H1 (cell line): Measurements from ENCODE around the gene ZNF681. TPM values are rescaled to one million over a fixed set of nuclear protein-coding genes. Genes with fewer than 3 reads are reported as not detected.

ENCODE experiments used
- CTCF ChIA-PET: fragments of 300-600 bp; sonication (Branson Sonifier 250); formaldehyde crosslinking; loops from one replicate; lab custom pipeline; 2021; ENCODE audit not compliant: partially characterized antibody; lab: Charles Lee
- POLR2A ChIA-PET: fragments of 300-600 bp; sonication (Branson Sonifier 250); formaldehyde crosslinking; loops from one replicate; lab custom pipeline; 2021; ENCODE audit warnings: inconsistent platforms; ENCODE audit not compliant: partially characterized antibody; lab: Charles Lee
- DNase-seq, 2 experiments: peaks; one replicate each; pipeline versions ENCODE4 v3.0.0 to v3.0.0-alpha.2; 2010 to 2022; ENCODE audit warnings: low spot score in 2 of 2, low read depth in 1 of 2, mixed read lengths in 1 of 2
- FAIRE-seq: peaks from 2 replicates; lab custom pipeline; 2011; peaks lifted over from hg19 to GRCh38; lab: Jason Lieb, UNC
- H2AFZ ChIP-seq: 2 replicates; pipeline ENCODE4 v1.8.1; 2012; ENCODE audit warnings: low read length, inconsistent platforms
- H2AK5ac ChIP-seq: 2 replicates; pipeline ENCODE4 v1.6.1; 2013; ENCODE audit warnings: low read depth, low read length
- H2BK120ac ChIP-seq: replicated peaks from 2 replicates; pipeline ENCODE3; 2013; ENCODE audit warnings: low read depth, low read length, inconsistent platforms
- H2BK12ac ChIP-seq: 2 replicates; pipeline ENCODE4 v1.6.1; 2013; ENCODE audit warnings: low read depth, low read length
- H2BK15ac ChIP-seq: 2 replicates; pipeline ENCODE4 v1.6.1; 2013; ENCODE audit warnings: low read length
- H2BK20ac ChIP-seq: 2 replicates; pipeline ENCODE4 v1.6.1; 2013; ENCODE audit warnings: low read length
- H2BK5ac ChIP-seq: 2 replicates; pipeline ENCODE4 v1.6.1; 2013; ENCODE audit warnings: low read depth, low read length
- H3K14ac ChIP-seq: 2 replicates; pipeline ENCODE4 v1.6.1; 2013; ENCODE audit warnings: inconsistent platforms; ENCODE audit not compliant: insufficient read length
- H3K18ac ChIP-seq: 2 replicates; pipeline ENCODE4 v1.6.1; 2013; ENCODE audit warnings: low read length; ENCODE audit errors: extremely low read depth
- H3K23ac ChIP-seq: 2 replicates; pipeline ENCODE4 v1.6.1; 2013; ENCODE audit warnings: inconsistent platforms; ENCODE audit not compliant: insufficient read length
- H3K23me2 ChIP-seq: 2 replicates; pipeline ENCODE4 v1.6.1; 2013; ENCODE audit warnings: low read depth, low read length
- H3K27ac ChIP-seq: 2 replicates; pipeline ENCODE4 v1.6.1; 2011; ENCODE audit warnings: low read depth, low read length, inconsistent platforms
- H3K27me3 ChIP-seq, 4 experiments: replicated peaks in 1 of 4; 1 replicate in 1 of 4; 2 replicates in 3 of 4; pipeline versions ENCODE4 v1.6.1 to v1.8.1; 2011 to 2013; ENCODE audit warnings: low read length in 3 of 4, mild to moderate bottlenecking in 3 of 4, inconsistent platforms in 2 of 4, mixed read lengths in 2 of 4, moderate library complexity in 1 of 4; ENCODE audit not compliant: control insufficient read depth in 3 of 4, insufficient read depth in 3 of 4; ENCODE audit errors: extremely low read depth in 1 of 4
- H3K36me3 ChIP-seq, 4 experiments: 2 replicates each; pipeline versions ENCODE4 v1.6.1 to v1.8.1; 2011 to 2013; ENCODE audit warnings: mild to moderate bottlenecking in 4 of 4, low read length in 3 of 4, moderate library complexity in 2 of 4, control low read depth in 1 of 4, inconsistent platforms in 1 of 4; ENCODE audit not compliant: insufficient read depth in 4 of 4, control insufficient read depth in 2 of 4
- H3K4ac ChIP-seq: replicated peaks from 2 replicates; pipeline ENCODE3; 2013; ENCODE audit warnings: low read length, low read depth, mixed read lengths, inconsistent platforms; ENCODE audit not compliant: insufficient read length
- H3K4me1 ChIP-seq, 4 experiments: replicated peaks in 1 of 4; 1 replicate in 1 of 4; 2 replicates in 3 of 4; pipeline versions ENCODE4 v1.6.1 to v1.8.1; 2011 to 2013; ENCODE audit warnings: low read length in 3 of 4, inconsistent platforms in 2 of 4, mixed read lengths in 1 of 4; ENCODE audit not compliant: insufficient read depth in 4 of 4, control insufficient read depth in 3 of 4
- H3K4me2 ChIP-seq, 2 experiments: 2 replicates each; pipeline versions ENCODE4 v1.6.1 to v1.8.1; 2011 to 2013; ENCODE audit warnings: low read depth in 2 of 2, low read length in 2 of 2, control low read depth in 1 of 2, inconsistent platforms in 1 of 2, mild to moderate bottlenecking in 1 of 2; ENCODE audit not compliant: insufficient read depth in 1 of 2
- H3K4me3 ChIP-seq, 4 experiments: fragments of 200-600, 300-600 bp in 1 of 4; sonication (generic), shearing (Covaris generic), sonication (Bioruptor Twin) in 1 of 4; 2 replicates each; pipeline versions ENCODE4 v1.5.1 to v1.8.1; 2011 to 2016; ENCODE audit warnings: low read length in 4 of 4, low read depth in 3 of 4, control low read depth in 2 of 4, inconsistent platforms in 2 of 4, mild to moderate bottlenecking in 2 of 4, mixed read lengths in 1 of 4, moderate library complexity in 1 of 4; ENCODE audit not compliant: insufficient read depth in 2 of 4; ENCODE audit errors: extremely low read depth in 1 of 4
- H3K56ac ChIP-seq: replicated peaks from 2 replicates; pipeline ENCODE3; 2013; ENCODE audit warnings: low read depth, mild to moderate bottlenecking, mixed read lengths, low read length, inconsistent platforms; ENCODE audit not compliant: insufficient read length
- H3K79me1 ChIP-seq: 2 replicates; pipeline ENCODE4 v1.6.1; 2013; ENCODE audit warnings: low read depth, low read length, control low read depth
- H3K79me2 ChIP-seq, 2 experiments: 2 replicates each; pipeline versions ENCODE4 v1.6.1 to v1.8.1; 2012 to 2013; ENCODE audit warnings: low read length in 2 of 2, mild to moderate bottlenecking in 2 of 2, inconsistent platforms in 1 of 2; ENCODE audit not compliant: insufficient read depth in 2 of 2, control insufficient read depth in 1 of 2
- H3K9ac ChIP-seq, 4 experiments: replicated peaks in 1 of 4; 1 replicate in 1 of 4; 2 replicates in 3 of 4; pipeline versions ENCODE4 v1.6.1 to v1.8.1; 2011 to 2013; ENCODE audit warnings: low read depth in 3 of 4, low read length in 3 of 4, control low read depth in 2 of 4, mild to moderate bottlenecking in 2 of 4, moderate library complexity in 2 of 4, inconsistent platforms in 1 of 4; ENCODE audit errors: extremely low read depth in 1 of 4
- H3K9me3 ChIP-seq, 2 experiments: 2 replicates each; pipeline versions ENCODE4 v1.6.1 to v1.8.1; 2012 to 2013; ENCODE audit warnings: mild to moderate bottlenecking in 2 of 2, moderate library complexity in 2 of 2, control low read depth in 1 of 2, inconsistent platforms in 1 of 2, low read depth in 1 of 2, low read length in 1 of 2, mixed read lengths in 1 of 2; ENCODE audit not compliant: insufficient read depth in 2 of 2
- H4K20me1 ChIP-seq, 2 experiments: replicated peaks in 1 of 2; 2 replicates each; pipeline versions ENCODE3 to v1.8.1; 2011 to 2013; ENCODE audit warnings: inconsistent platforms in 2 of 2, low read length in 2 of 2, mild to moderate bottlenecking in 1 of 2; ENCODE audit not compliant: insufficient read depth in 2 of 2, control insufficient read depth in 1 of 2
- H4K5ac ChIP-seq: 2 replicates; pipeline ENCODE4 v1.6.1; 2013; ENCODE audit warnings: low read length, low read depth, mixed read lengths, inconsistent platforms; ENCODE audit not compliant: insufficient read length
- H4K8ac ChIP-seq: 2 replicates; pipeline ENCODE4 v1.8.0; 2013; ENCODE audit warnings: mild to moderate bottlenecking, moderate library complexity, low read length, inconsistent platforms; ENCODE audit not compliant: insufficient read depth; ENCODE audit errors: extremely low read depth
- H4K91ac ChIP-seq: replicated peaks from 2 replicates; pipeline ENCODE3; 2013; ENCODE audit warnings: low read length, mixed read lengths, inconsistent platforms; ENCODE audit not compliant: insufficient read length
- BRCA1 ChIP-seq: IDR thresholded peaks from 2 replicates; pipeline ENCODE4 v1.6.1; 2012; ENCODE audit warnings: low read depth, low read length, improper control_type of control experiment
- CBX8 ChIP-seq: fragments of 300-800, 300-1000 bp; sonication (generic); IDR thresholded peaks from 2 replicates; pipeline ENCODE4 v1.7.1; 2016; ENCODE audit warnings: low read depth, low read length, borderline replicate concordance
- EP300 ChIP-seq, 2 experiments: IDR thresholded peaks; 1 replicate in 1 of 2; 2 replicates in 1 of 2; pipeline ENCODE4 v1.6.1; 2011 to 2012; ENCODE audit warnings: low read depth in 2 of 2, low read length in 2 of 2, mild to moderate bottlenecking in 2 of 2, borderline replicate concordance in 1 of 2, inconsistent platforms in 1 of 2, moderate library complexity in 1 of 2
- HDAC6 ChIP-seq: IDR thresholded peaks from one replicate; pipeline ENCODE4 v1.7.1; 2012; ENCODE audit warnings: low read depth, mild to moderate bottlenecking, inconsistent platforms, low read length, moderate library complexity
- JUND ChIP-seq: IDR thresholded peaks from 2 replicates; pipeline ENCODE4 v1.6.1; 2011; ENCODE audit warnings: mild to moderate bottlenecking, improper control_type of control experiment, low read length
- PHF8 ChIP-seq: fragments of 200-600 bp; sonication (generic); conservative IDR thresholded peaks from 2 replicates; pipeline ENCODE4 v1.7.1; 2012; ENCODE audit warnings: low read depth, mild to moderate bottlenecking, inconsistent platforms, low read length, moderate library complexity
- RXRA ChIP-seq: IDR thresholded peaks from 2 replicates; pipeline ENCODE4 v1.6.1; 2011; ENCODE audit warnings: low read depth, mild to moderate bottlenecking, low read length, moderate library complexity; ENCODE audit not compliant: insufficient read depth
- USF2 ChIP-seq: IDR thresholded peaks from 2 replicates; pipeline ENCODE4 v1.6.1; 2011; ENCODE audit warnings: low read length, improper control_type of control experiment
- ZNF274 ChIP-seq: IDR thresholded peaks from 2 replicates; pipeline ENCODE4 v1.7.0; 2012; ENCODE audit warnings: low read length, borderline replicate concordance; ENCODE audit errors: extremely low read depth
- WGBS, 2 experiments: shearing (Covaris generic) in 1 of 2; methylation state at CpG; one replicate each; pipeline versions ENCODE4 v1.1.6 to v1.1.7; 2013 to 2015; ENCODE audit warnings: low lambda C conversion rate in 2 of 2, mixed read lengths in 2 of 2, inconsistent platforms in 1 of 2, low coverage in 1 of 2, missing lambda C conversion rate in 1 of 2; ENCODE audit not compliant: insufficient replicate concordance in 2 of 2, insufficient coverage in 1 of 2, insufficient read length in 1 of 2; ENCODE audit errors: extremely low coverage in 1 of 2, missing lambda C conversion rate in 1 of 2; 5-methylcytosine and 5-hydroxymethylcytosine counted together
- polyA plus RNA-seq, 7 experiments: library from polyadenylated mRNA; depleted of rRNA in 3 of 7; stranded (reverse) in 5 of 7; unstranded in 2 of 7; fragments of >200 nt in 5 of 7; fragments of 200-250 nt in 2 of 7; gene quantifications; 1 replicate in 5 of 7; 2 replicates in 1 of 7; 4 replicates in 1 of 7; pipeline versions ENCODE4 v1.2.1 to v1.2.3, GENCODE V29; 2011 to 2013; ENCODE audit warnings: missing spikeins in 2 of 7, mixed read lengths in 2 of 7
- total RNA-seq: library from RNA; stranded (reverse); fragmentation: NEBNext Ultra II Directional; extraction: Animal tissue kit (Norgen Biotek cat#: 25700); gene quantifications from 2 replicates; pipeline ENCODE4 v1.2.1, GENCODE V29; 2021

Gene ZNF681
- total and polyA plus RNA-seq, 2 of the 8 experiments (the other 6 are each of a cell fraction or from before 2014, with no cell fraction given) = 1.1 to 6.8 TPM

- H4K5ac ChIP-seq = no peak overlapping the region
- H3K9me3 ChIP-seq = peaks cover 13 to 44% of the 10 kb centered on the region in 2 experiments; a peak in 3 of 4 replicates
- no peak overlapping the region for H4K8ac ChIP-seq
- H2AFZ ChIP-seq = no peak overlapping the region
- no peak overlapping the region for H2BK12ac ChIP-seq
- H3K27ac ChIP-seq = no peak overlapping the region
- no peak overlapping the region for H3K4ac ChIP-seq
- no peak for TF ChIP-seq RXRA
- TF ChIP-seq BRCA1 = no peak
- TF ChIP-seq USF2 = no peak
- TF ChIP-seq CBX8 = no peak
- TF ChIP-seq HDAC6 = no peak
- no peak for TF ChIP-seq PHF8
- TF ChIP-seq ZNF274 = no peak
- no peak for TF ChIP-seq JUND
- no peak for TF ChIP-seq EP300 (IDR thresholded peaks at IDR 0.05; ENCODE audit: borderline replicate concordance in 1 of 2, low read depth in 2 of 2, low read length in 2 of 2)
- H3K14ac ChIP-seq = no peak overlapping the region
- no peak overlapping the region for H3K4me2 ChIP-seq
- WGBS, 2 experiments = 53% methylated on average over 1 of the region's 1 CpG; no CpG with 5 or more reads in 1 of the 2 experiments
- H2AK5ac ChIP-seq = no peak overlapping the region
- H2BK120ac ChIP-seq = no peak overlapping the region
- POLR2A ChIA-PET = no interaction called here
- H3K23me2 ChIP-seq = no peaks in the 10 kb centered on the region
- H3K18ac ChIP-seq = no peak overlapping the region
- peaks cover 0 to 18% (median 3%) of the 10 kb centered on the region in 4 experiments; a peak in 6 of 8 replicates for H3K36me3 ChIP-seq
- H2BK15ac ChIP-seq = no peak overlapping the region
- DNase-seq = no peak
- no peaks in the 10 kb centered on the region for H3K27me3 ChIP-seq
- H3K79me2 ChIP-seq = peaks cover 42 to 89% of the 10 kb centered on the region in 2 experiments
- H3K79me1 ChIP-seq = peaks cover 11% of the 10 kb centered on the region
- CTCF ChIA-PET = no interaction called here
- no peak overlapping the region for H3K9ac ChIP-seq
- no peak overlapping the region for H3K56ac ChIP-seq
- H4K20me1 ChIP-seq = peaks cover 11 to 21% of the 10 kb centered on the region in 2 experiments
- no peak overlapping the region for H4K91ac ChIP-seq
- peaks cover 0 to 2% (median 0%) of the 10 kb centered on the region in 4 experiments; a peak in 1 of 7 replicates for H3K4me1 ChIP-seq
- no peak for FAIRE-seq
- H2BK20ac ChIP-seq = no peak overlapping the region
- H3K23ac ChIP-seq = no peak overlapping the region
- H3K4me3 ChIP-seq = no peak overlapping the region
- no peak overlapping the region for H2BK5ac ChIP-seq
Measured at GRCh38 chr19:23770672-23771250, 12.1 kb upstream of the ZNF681 start.
